Activated gamma-delta T cell (primary cell): ENCODE measurements around the gene RAPH1.
"Not testable (repeated sequence)": the region's sequence is repeated elsewhere in the genome, so short reads cannot be mapped to it uniquely, and the experiment has no call there.

Experiments used
- DNase-seq: peaks from one replicate; lab custom pipeline; 2025; lab: John Stamatoyannopoulos, UW

Gene RAPH1

GRCh38 chr2:203544402-203544801 is 9.3 kb upstream of the RAPH1 start:
- no peak for DNase-seq

GRCh38 chr2:203543898-203544328 is 8.8 kb upstream of the RAPH1 start:
- no peak for DNase-seq

GRCh38 chr2:203540598-203540997 is 5.5 kb upstream of the RAPH1 start:
- DNase-seq, result not testable (repeated sequence)

- not testable (repeated sequence) for DNase-seq
Measured at GRCh38 chr2:203538237-203538636, 3.1 kb upstream of the RAPH1 start.

- DNase-seq, result not testable (repeated sequence)
Measured at GRCh38 chr2:203536586-203536951, 1.5 kb upstream of the RAPH1 start.

- no peak for DNase-seq
Measured at GRCh38 chr2:203535784-203536585, 884 bp upstream of the RAPH1 start.

- DNase-seq, result no peak
Measured at GRCh38 chr2:203534621-203535077, 452 bp downstream of the RAPH1 start.

GRCh38 chr2:203533676-203534591 is 1.2 kb downstream of the RAPH1 start:
- DNase-seq, result no peak

GRCh38 chr2:203532957-203533658 is 2.0 kb downstream of the RAPH1 start:
- no peak for DNase-seq

GRCh38 chr2:203527719-203528118 is 7.4 kb downstream of the RAPH1 start:
- no peak for DNase-seq

GRCh38 chr2:203513268-203513667 is 21.8 kb downstream of the RAPH1 start:
- not testable (repeated sequence) for DNase-seq

- no peak for DNase-seq
Measured at GRCh38 chr2:203510941-203511305, 24.2 kb downstream of the RAPH1 start.

GRCh38 chr2:203510256-203510940 is 24.7 kb downstream of the RAPH1 start:
- no peak for DNase-seq

- not testable (repeated sequence) for DNase-seq
Measured at GRCh38 chr2:203503460-203503859, 31.6 kb downstream of the RAPH1 start.

GRCh38 chr2:203501873-203502272 is 33.2 kb downstream of the RAPH1 start:
- no peak for DNase-seq

- no peak for DNase-seq
Measured at GRCh38 chr2:203500951-203501350, 34.1 kb downstream of the RAPH1 start.

GRCh38 chr2:203500297-203500696 is 34.8 kb downstream of the RAPH1 start:
- no peak for DNase-seq

GRCh38 chr2:203498161-203498560 is 36.9 kb downstream of the RAPH1 start:
- DNase-seq, result no peak

GRCh38 chr2:203492965-203493364 is 42.1 kb downstream of the RAPH1 start:
- no peak for DNase-seq

GRCh38 chr2:203490391-203490790 is 44.7 kb downstream of the RAPH1 start:
- DNase-seq, result no peak

- DNase-seq, result no peak
Measured at GRCh38 chr2:203489531-203489930, 45.6 kb downstream of the RAPH1 start.
